D721Med (cell line): Measurements from ENCODE around the gene SPATA32.

Source experiments
- DNase-seq: peaks from one replicate; pipeline ENCODE4 v3.0.0; 2011; ENCODE audit warnings: low spot score; ENCODE audit not compliant: insufficient read length
- FAIRE-seq: peaks from 2 replicates; lab custom pipeline; 2011; peaks lifted over from hg19 to GRCh38; lab: Jason Lieb, UNC
- TF ChIP-seq, protein P1 (sequence below): IDR thresholded peaks from 2 replicates; pipeline ENCODE4 v1.5.1; 2012; ENCODE audit warnings: mild to moderate bottlenecking, control low read depth; ENCODE audit not compliant: insufficient read depth; ENCODE audit errors: missing control alignments

SPATA32 gene

DNA sequence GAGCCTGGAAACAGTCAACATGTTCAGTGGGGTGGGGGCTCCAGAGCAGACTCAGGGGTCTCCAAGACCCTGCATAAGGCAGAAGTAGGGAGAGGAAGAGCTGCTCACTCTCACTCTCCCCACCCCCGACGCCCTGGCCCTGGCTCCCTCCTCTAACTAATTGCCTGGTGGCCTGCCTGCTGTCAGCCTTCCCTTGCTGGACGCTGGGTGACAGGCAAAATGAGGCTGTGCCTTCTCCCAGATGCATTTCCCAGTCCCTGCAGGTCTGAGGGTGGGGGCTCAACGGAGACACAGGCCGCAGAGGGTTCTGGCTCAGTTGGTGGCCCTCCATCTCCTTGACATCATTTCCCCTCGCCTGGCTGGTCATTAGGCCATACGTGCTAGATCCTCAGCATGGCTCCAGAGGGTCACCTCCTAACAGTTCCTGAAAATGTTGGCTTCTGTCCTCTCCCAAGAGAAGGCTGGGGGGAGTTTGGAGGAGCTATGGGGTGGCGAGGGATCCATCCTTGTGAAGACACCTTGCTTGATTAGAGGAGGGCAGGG is 38.8 kb downstream of the SPATA32 start:
- FAIRE-seq (no peak), DNase-seq (peak; percentile 10)
- TF ChIP-seq, protein P1, sequence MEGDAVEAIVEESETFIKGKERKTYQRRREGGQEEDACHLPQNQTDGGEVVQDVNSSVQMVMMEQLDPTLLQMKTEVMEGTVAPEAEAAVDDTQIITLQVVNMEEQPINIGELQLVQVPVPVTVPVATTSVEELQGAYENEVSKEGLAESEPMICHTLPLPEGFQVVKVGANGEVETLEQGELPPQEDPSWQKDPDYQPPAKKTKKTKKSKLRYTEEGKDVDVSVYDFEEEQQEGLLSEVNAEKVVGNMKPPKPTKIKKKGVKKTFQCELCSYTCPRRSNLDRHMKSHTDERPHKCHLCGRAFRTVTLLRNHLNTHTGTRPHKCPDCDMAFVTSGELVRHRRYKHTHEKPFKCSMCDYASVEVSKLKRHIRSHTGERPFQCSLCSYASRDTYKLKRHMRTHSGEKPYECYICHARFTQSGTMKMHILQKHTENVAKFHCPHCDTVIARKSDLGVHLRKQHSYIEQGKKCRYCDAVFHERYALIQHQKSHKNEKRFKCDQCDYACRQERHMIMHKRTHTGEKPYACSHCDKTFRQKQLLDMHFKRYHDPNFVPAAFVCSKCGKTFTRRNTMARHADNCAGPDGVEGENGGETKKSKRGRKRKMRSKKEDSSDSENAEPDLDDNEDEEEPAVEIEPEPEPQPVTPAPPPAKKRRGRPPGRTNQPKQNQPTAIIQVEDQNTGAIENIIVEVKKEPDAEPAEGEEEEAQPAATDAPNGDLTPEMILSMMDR, result no peak

DNA sequence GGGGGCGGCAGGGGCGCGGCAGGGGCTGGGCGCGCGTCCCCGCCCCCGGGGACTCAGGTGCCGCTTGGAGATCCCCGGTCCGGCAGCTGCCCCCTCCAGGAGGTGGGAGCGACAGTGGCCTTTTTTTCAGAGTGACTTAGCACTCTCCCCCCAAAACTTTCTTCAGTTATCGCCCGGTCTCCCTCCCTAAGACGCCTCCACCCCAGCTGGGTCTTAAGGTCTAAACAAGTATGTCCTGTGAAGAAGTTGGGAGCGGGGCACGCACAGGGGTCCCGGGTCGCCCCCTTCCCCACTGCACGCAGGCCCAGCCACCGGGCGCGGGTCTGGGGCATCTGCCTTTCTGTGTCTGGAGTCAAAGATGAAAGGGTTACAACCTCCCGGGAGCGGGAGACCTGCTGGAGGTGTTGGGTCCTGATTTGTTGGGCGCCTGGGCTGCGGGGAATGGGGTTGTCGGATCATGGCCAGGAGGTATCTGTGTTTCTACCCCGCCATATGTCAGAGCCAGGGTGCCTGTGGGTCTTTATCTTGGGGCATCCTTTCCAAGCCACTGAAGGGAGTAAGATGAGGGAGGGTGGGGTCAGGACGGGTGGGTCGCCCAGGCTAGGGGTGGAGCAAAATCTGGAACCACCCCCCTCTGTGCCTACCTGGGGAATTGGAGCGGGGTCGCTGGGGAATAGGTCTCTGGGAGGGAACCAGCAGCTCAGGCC is 39.5 kb downstream of the SPATA32 start:
- DNase-seq, result peak; percentile 16
- no peak for FAIRE-seq
- TF ChIP-seq, protein P1, result no peak

DNA sequence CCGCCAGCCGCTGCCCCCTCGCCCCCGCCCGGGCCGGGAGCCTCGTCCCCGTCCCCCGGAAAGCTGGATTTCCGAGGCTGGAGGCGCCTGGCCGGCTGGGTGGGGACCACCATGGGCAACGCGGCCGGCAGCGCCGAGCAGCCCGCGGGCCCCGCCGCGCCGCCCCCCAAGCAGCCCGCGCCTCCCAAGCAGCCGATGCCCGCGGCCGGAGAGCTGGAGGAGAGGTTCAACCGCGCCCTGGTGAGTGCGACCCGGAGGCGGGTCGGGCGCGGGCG is 39.9 kb downstream of the SPATA32 start:
- TF ChIP-seq, protein P1, result no peak
- FAIRE-seq, result no peak
- DNase-seq, result no peak

DNA sequence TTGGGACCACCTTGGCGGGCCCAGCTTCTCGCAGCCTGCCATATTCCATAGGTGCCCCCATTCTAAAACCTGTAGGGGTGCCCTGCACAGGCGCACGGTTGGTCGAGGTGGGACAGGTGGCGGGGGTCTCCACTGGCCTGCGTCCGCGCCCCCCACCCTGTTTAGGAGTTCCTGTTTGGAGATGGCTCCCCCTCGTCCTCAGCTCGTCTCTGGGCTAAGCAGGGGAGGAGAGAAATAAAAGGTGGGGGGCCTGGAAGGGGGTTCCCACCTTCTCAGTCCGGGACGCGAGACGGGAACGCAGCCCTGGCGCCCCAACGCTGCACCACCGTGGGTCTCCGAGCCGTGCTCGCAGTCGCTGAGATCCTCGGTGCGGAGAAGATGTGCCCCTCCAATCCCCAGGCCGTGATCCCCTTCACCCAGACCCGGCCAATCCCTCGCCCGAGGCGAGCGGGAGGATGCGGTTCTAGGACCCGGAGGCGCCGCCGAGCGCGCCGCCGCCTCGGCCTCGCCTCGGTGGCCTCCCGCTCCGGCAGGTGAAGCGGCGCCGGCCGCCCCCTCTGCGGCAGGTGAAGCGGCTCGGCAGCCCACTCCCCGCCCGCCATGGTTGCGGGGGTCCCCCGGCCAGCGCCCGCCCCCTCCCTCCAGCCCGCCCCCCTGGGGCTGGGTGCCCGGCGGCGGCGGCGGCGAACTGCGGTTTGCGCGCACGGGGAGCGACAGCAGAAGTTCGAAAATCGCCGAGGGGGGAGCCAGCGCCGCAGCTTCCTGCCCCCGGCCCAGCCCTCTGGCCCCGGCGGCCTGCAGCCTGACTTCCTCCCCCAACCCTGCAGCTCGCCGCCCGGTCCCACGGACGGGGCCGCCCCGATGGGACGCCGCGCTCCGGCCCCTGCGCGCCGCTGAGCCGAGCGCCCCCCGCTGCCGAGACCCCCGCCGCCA is 40.5 kb downstream of the SPATA32 start, which contains the start of gene FMNL1:
Gene FMNL1, plus strand, starts transcription at position 805 of the 933 bp plus-strand sequence. CDS start 240 bp downstream, outside the sequence.
- FAIRE-seq (no peak), DNase-seq (peak; percentile 52)
- TF ChIP-seq, protein P1, result no peak

DNA sequence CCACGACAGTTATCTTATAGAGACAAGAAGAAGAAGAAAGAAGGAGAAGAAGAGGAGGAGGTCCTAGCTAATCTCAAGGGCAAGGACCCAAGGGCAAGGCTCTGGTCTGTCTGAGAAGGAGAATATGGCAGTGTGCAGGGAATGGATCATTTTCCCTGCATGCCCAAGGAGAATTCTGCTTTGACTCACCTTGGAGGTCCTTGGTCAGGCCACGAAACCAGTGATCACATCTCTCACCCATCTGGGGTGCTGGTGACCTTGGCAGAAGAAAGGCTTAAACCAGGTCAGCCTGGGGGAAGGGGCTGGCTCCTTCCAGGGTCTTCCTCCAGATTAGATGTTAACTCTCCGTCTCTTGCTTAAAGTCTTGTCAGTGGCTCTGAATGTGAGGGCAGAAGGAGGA is 41.8 kb downstream of the SPATA32 start:
- FAIRE-seq, result no peak
- TF ChIP-seq, protein P1, result no peak
- no peak for DNase-seq

DNA sequence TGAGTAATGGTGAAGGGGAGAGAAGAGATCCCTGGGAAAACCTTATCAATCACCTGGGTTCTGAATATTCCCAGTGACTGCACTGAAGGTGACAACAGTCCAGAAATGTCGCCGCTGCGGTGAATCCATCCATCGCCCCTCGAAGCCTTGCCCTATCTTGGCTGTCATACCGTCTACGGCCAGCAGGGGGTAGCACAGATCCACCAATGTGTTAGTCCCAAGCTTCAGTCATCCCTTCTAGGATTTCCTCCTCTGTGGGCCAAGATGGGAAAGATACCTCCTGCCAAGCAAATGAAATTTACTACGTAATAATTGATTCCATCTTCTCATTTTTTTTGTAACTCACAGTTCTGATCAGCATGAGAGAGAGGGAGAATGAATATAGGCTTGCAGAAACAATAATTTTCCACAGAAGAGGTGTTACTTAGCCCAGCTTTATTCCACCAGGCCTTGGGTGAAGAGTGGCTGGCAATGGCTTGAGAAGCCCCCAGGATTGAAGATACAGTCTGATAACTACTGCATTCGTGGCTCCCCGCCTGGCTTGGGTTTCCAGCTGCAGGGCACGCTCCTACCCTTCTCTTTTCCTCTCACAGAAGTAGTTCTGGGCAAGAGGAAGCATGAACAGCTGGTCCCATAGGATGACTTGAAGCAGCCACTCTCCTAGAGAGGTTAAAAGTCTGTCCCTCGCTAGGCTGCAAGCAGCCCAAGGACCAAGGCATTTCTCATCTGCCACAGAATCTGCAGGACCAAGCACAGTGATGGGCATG is 42.8 kb downstream of the SPATA32 start:
- TF ChIP-seq, protein P1, result peak; percentile 100
- FAIRE-seq, result peak; percentile 94
- DNase-seq, result peak; percentile 57
